Loucy (cell line): ENCODE measurements around the gene CDC42BPA.

Source experiments
- H2AFZ ChIP-seq: fragments of 200-600 bp; sonication (generic); 2 replicates; pipeline ENCODE4 v1.6.0; 2016; ENCODE audit warnings: antibody characterized with exemption, mild to moderate bottlenecking, low read length, moderate library complexity
- H3F3A ChIP-seq: fragments of 200-600 bp; 2 replicates; pipeline ENCODE4 v1.6.0; 2016; ENCODE audit warnings: antibody characterized with exemption, low read depth, mild to moderate bottlenecking
- H3K27me3 ChIP-seq: fragments of 200-600 bp; sonication (generic); 2 replicates; pipeline ENCODE4 v1.6.1; 2014; ENCODE audit warnings: low read length, mild to moderate bottlenecking; ENCODE audit not compliant: insufficient read depth, poor library complexity, severe bottlenecking
- H3K36me3 ChIP-seq: fragments of 200-600 bp; sonication (generic); 2 replicates; pipeline ENCODE4 v1.6.1; 2016; ENCODE audit warnings: low read length; ENCODE audit not compliant: insufficient read depth
- H3K4me1 ChIP-seq: fragments of 200-600 bp; sonication (generic); 2 replicates; pipeline ENCODE4 v1.5.1; 2014; ENCODE audit warnings: low read length, mild to moderate bottlenecking; ENCODE audit not compliant: insufficient read depth, poor library complexity, severe bottlenecking
- H3K4me2 ChIP-seq: fragments of 200-600 bp; sonication (generic); 2 replicates; pipeline ENCODE4 v1.6.0; 2014; ENCODE audit warnings: antibody characterized with exemption, low read length, low read depth, mild to moderate bottlenecking; ENCODE audit not compliant: poor library complexity, severe bottlenecking
- H3K4me3 ChIP-seq: fragments of 200-600 bp; sonication (generic); 2 replicates; pipeline ENCODE4 v1.5.1; 2014; ENCODE audit warnings: low read length, mild to moderate bottlenecking, mixed read lengths; ENCODE audit not compliant: poor library complexity, severe bottlenecking
- H3K79me2 ChIP-seq: fragments of 200-600 bp; sonication (generic); 2 replicates; pipeline ENCODE4 v1.6.1; 2014; ENCODE audit warnings: low read length; ENCODE audit not compliant: insufficient read depth
- H3K9ac ChIP-seq: fragments of 200-600 bp; sonication (generic); 2 replicates; pipeline ENCODE4 v1.6.0; 2014; ENCODE audit warnings: mild to moderate bottlenecking, low read depth, low read length, moderate library complexity; ENCODE audit not compliant: poor library complexity, severe bottlenecking
- H3K9me2 ChIP-seq: fragments of 200-600 bp; sonication (generic); replicated peaks from 2 replicates; pipeline ENCODE4 v1.6.1; 2016; ENCODE audit warnings: low read depth, low read length, mixed read lengths
- H3K9me3 ChIP-seq: fragments of 200-600 bp; sonication (generic); 2 replicates; pipeline ENCODE4 v1.6.1; 2014; ENCODE audit warnings: mild to moderate bottlenecking, antibody characterized with exemption, low read length, low read depth; ENCODE audit not compliant: insufficient read depth
- H4K20me1 ChIP-seq: fragments of 200-600 bp; sonication (generic); 2 replicates; pipeline ENCODE4 v1.6.0; 2014; ENCODE audit warnings: antibody characterized with exemption, low read length, mild to moderate bottlenecking; ENCODE audit not compliant: insufficient read depth, poor library complexity, severe bottlenecking
- CTCF ChIP-seq: fragments of 200-600 bp; sonication (generic); conservative IDR thresholded peaks from 2 replicates; pipeline ENCODE4 v1.5.1; 2014; ENCODE audit warnings: mild to moderate bottlenecking, antibody characterized with exemption, low read length
- EZH2phosphoT487 ChIP-seq: fragments of 200-600 bp; IDR thresholded peaks from 2 replicates; pipeline ENCODE4 v1.6.1; 2018; ENCODE audit warnings: antibody characterized with exemption, mild to moderate bottlenecking, moderate library complexity, borderline replicate concordance

CDC42BPA gene

GRCh38 chr1:227312361-227313025 lies 5.8 kb downstream of the CDC42BPA start:
- Histone ChIP-seq H3K36me3 (no peaks in the 10 kb centered on the region), H3K4me2 (no peak overlapping the region), H3K79me2 (no peaks in the 10 kb centered on the region), H3K27me3 (no peaks in the 10 kb centered on the region), H3K9me3 (no peaks in the 10 kb centered on the region), H3F3A (no peaks in the 10 kb centered on the region), H2AFZ (no peak overlapping the region), H4K20me1 (no peaks in the 10 kb centered on the region), H3K9me2 (no peaks in the 10 kb centered on the region), H3K9ac (no peak overlapping the region), H3K4me3 (no peak overlapping the region), H3K4me1 (no peaks in the 10 kb centered on the region)
- no peak for TF ChIP-seq CTCF
- TF ChIP-seq EZH2phosphoT487, result no peak

GRCh38 chr1:227311389-227312001 lies 6.8 kb downstream of the CDC42BPA start:
- Histone ChIP-seq H3K4me3 (no peak overlapping the region), H3K36me3 (no peaks in the 10 kb centered on the region), H3K79me2 (no peaks in the 10 kb centered on the region), H4K20me1 (no peaks in the 10 kb centered on the region), H3K27me3 (no peaks in the 10 kb centered on the region), H3K9me2 (no peaks in the 10 kb centered on the region), H3K4me1 (no peaks in the 10 kb centered on the region), H3F3A (no peaks in the 10 kb centered on the region), H3K4me2 (no peak overlapping the region), H2AFZ (no peak overlapping the region), H3K9me3 (no peaks in the 10 kb centered on the region), H3K9ac (no peak overlapping the region)
- TF ChIP-seq EZH2phosphoT487 (no peak), CTCF (no peak)

GRCh38 chr1:227308367-227309336 lies 9.6 kb downstream of the CDC42BPA start:
- H3K36me3 ChIP-seq, result no peaks in the 10 kb centered on the region
- no peaks in the 10 kb centered on the region for H3K79me2 ChIP-seq
- H3K4me2 ChIP-seq, result no peak overlapping the region
- no peaks in the 10 kb centered on the region for H3F3A ChIP-seq
- H3K9me3 ChIP-seq, result no peaks in the 10 kb centered on the region
- H2AFZ ChIP-seq, result no peak overlapping the region
- no peaks in the 10 kb centered on the region for H3K4me1 ChIP-seq
- TF ChIP-seq EZH2phosphoT487 (no peak), CTCF (no peak)
- H3K9ac ChIP-seq, result no peak overlapping the region
- H3K9me2 ChIP-seq, result no peaks in the 10 kb centered on the region
- H3K4me3 ChIP-seq, result no peak overlapping the region
- H3K27me3 ChIP-seq, result no peaks in the 10 kb centered on the region
- H4K20me1 ChIP-seq, result no peaks in the 10 kb centered on the region
